Stimulated activated CD4-positive, alpha-beta T cell treated with anti-CD3 and anti-CD28 coated beads, TNF-alpha, amount 100 ng/mL, for 4 hours (primary cell): ENCODE data around the gene GNAS-AS1.

ENCODE experiments used
- DNase-seq, 3 experiments: peaks; one replicate each; pipeline ENCODE4 v3.0.0-alpha.2; 2020; ENCODE audit warnings: low read depth in 3 of 3

GNAS-AS1 gene

GRCh38 chr20:58783511-58784011 is 67.1 kb downstream of the GNAS-AS1 start:
- no peak for DNase-seq

GRCh38 chr20:58781138-58781537 is 69.6 kb downstream of the GNAS-AS1 start:
- no peak for DNase-seq

GRCh38 chr20:58778760-58779159 is 71.9 kb downstream of the GNAS-AS1 start:
- no peak for DNase-seq

GRCh38 chr20:58777657-58778056 is 73.0 kb downstream of the GNAS-AS1 start:
- DNase-seq = no peak

- DNase-seq = no peak
Observed at GRCh38 chr20:58776109-58776508, 74.6 kb downstream of the GNAS-AS1 start.

GRCh38 chr20:58775371-58775770 is 75.3 kb downstream of the GNAS-AS1 start:
- no peak for DNase-seq

- DNase-seq = no peak
Observed at GRCh38 chr20:58774667-58775263, 75.9 kb downstream of the GNAS-AS1 start.

- DNase-seq = no peak
Observed at GRCh38 chr20:58774214-58774613, 76.5 kb downstream of the GNAS-AS1 start.

- DNase-seq = no peak
Observed at GRCh38 chr20:58772786-58773185, 77.9 kb downstream of the GNAS-AS1 start.
